Caco-2 (cell line): Measurements from ENCODE around the gene CDK17. TPM values are rescaled to one million over a fixed set of nuclear protein-coding genes. Genes with fewer than 3 reads are reported as not detected.

Experiments
- BruUV-seq: library from RNA; stranded (reverse); fragments of 400-500 nt; replicated peaks from 2 replicates; lab custom pipeline; 2021; lab: Mats Ljungman, UMichigan
- CTCF ChIA-PET: fragments of 300-600 bp; sonication (Branson Sonifier 250); formaldehyde crosslinking; loops from one replicate; lab custom pipeline; 2022; ENCODE audit warnings: antibody characterized with exemption; lab: Charles Lee
- POLR2A ChIA-PET: fragments of 300-600 bp; sonication (Branson Sonifier 250); formaldehyde crosslinking; loops from one replicate; lab custom pipeline; 2022; ENCODE audit warnings: antibody characterized with exemption; lab: Charles Lee
- DNase-seq, 2 experiments: peaks; one replicate each; pipeline versions ENCODE4 v3.0.0 to v3.0.0-alpha.2; 2020 to 2022
- H3K27me3 ChIP-seq: replicated peaks from 2 replicates; pipeline ENCODE4 v1.6.0; 2011; ENCODE audit warnings: low read length; ENCODE audit not compliant: control insufficient read depth, insufficient read depth
- H3K36me3 ChIP-seq: 2 replicates; pipeline ENCODE4 v1.5.1; 2011; ENCODE audit warnings: low read length; ENCODE audit not compliant: control insufficient read depth, insufficient read depth
- H3K4me1 ChIP-seq: fragments of 250-450 bp; sonication (Bioruptor Pico); 2 replicates; pipeline ENCODE4 v1.5.1; 2020; ENCODE audit warnings: mild to moderate bottlenecking
- H3K4me3 ChIP-seq: 2 replicates; pipeline ENCODE4 v1.5.1; 2011; ENCODE audit warnings: low read depth, mild to moderate bottlenecking, control low read depth, low read length
- H3K9me3 ChIP-seq: fragments of 250-450 bp; sonication (Bioruptor Pico); 2 replicates; pipeline ENCODE4 v1.5.1; 2020; ENCODE audit warnings: mild to moderate bottlenecking, moderate library complexity
- H3K27ac Mint-ChIP-seq: one replicate; pipeline ENCODE4 v1.8.0; 2022; ENCODE audit warnings: mixed read lengths; ENCODE audit not compliant: unreplicated experiment
- H3K27me3 Mint-ChIP-seq: one replicate; pipeline ENCODE4 v1.8.0; 2022; ENCODE audit warnings: mixed read lengths; ENCODE audit not compliant: insufficient read depth, unreplicated experiment
- H3K36me3 Mint-ChIP-seq: one replicate; pipeline ENCODE4 v1.8.0; 2022; ENCODE audit warnings: mild to moderate bottlenecking, mixed read lengths; ENCODE audit not compliant: insufficient read depth, unreplicated experiment
- H3K4me1 Mint-ChIP-seq: one replicate; pipeline ENCODE4 v1.8.0; 2022; ENCODE audit warnings: low read depth, mixed read lengths; ENCODE audit not compliant: unreplicated experiment
- H3K4me3 Mint-ChIP-seq: one replicate; pipeline ENCODE4 v1.8.0; 2022; ENCODE audit warnings: mild to moderate bottlenecking, moderate library complexity, mixed read lengths; ENCODE audit not compliant: unreplicated experiment
- H3K9me3 Mint-ChIP-seq: one replicate; pipeline ENCODE4 v1.8.0; 2022; ENCODE audit warnings: mixed read lengths; ENCODE audit not compliant: unreplicated experiment
- intact Hi-C: fragments of 100-400 bp; cut with micrococcal nuclease; formaldehyde crosslinking; loops from one replicate; pipeline ENCODE4 v1.10.0; 2022; ENCODE audit not compliant: unreplicated experiment
- total RNA-seq: library from RNA; stranded (reverse); gene quantifications from 2 replicates; pipeline ENCODE4 v1.2.3, GENCODE V29; 2022
- TF ChIP-seq, protein P1 (sequence below), 2 experiments: fragments of 200-600 bp in 1 of 2; IDR thresholded peaks; 1 replicate in 1 of 2; 2 replicates in 1 of 2; pipeline versions ENCODE4 v1.5.1 to v1.8.0; 2011 to 2022; ENCODE audit warnings: antibody characterized with exemption in 1 of 2, control low read depth in 1 of 2, inconsistent platforms in 1 of 2, low read depth in 1 of 2, low read length in 1 of 2, mild to moderate bottlenecking in 1 of 2, moderate library complexity in 1 of 2; ENCODE audit not compliant: insufficient read depth in 1 of 2, severe bottlenecking in 1 of 2, unreplicated experiment in 1 of 2

CDK17 gene
- total RNA-seq, 1 experiment from 2014 or later, result 11.7 TPM

DNA sequence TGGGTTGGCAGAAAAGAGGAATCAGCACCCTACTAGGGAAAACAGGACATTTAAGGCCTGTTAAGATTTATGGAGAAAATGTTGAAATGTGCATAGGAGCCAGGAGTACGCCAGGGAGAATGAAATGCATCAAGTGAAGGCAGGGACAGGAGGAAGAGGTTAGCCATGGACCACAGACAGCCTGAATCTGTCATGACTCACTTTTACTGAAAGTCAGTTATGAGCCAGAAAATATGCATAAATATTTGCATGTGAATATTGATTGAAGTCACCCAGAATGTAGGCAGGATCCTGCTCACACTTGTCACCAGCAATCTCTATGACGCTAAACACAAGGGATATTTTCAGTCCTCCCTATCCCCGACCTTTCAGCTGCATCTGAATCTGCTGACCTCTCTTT, 25.1 kb upstream of the CDK17 start:
- no peak overlapping the region for H3K4me3 ChIP-seq
- H3K27ac Mint-ChIP-seq, result no peak overlapping the region
- ChIA-PET CTCF (no interaction called here), POLR2A (no interaction called here)
- no peaks in the 10 kb centered on the region for H3K9me3 Mint-ChIP-seq
- intact Hi-C loops, result no loop called here
- no peak overlapping the region for H3K4me3 Mint-ChIP-seq
- H3K4me1 Mint-ChIP-seq, result peaks cover 7% of the 10 kb centered on the region
- BruUV-seq, result no TSS peak
- TF ChIP-seq, protein P1, sequence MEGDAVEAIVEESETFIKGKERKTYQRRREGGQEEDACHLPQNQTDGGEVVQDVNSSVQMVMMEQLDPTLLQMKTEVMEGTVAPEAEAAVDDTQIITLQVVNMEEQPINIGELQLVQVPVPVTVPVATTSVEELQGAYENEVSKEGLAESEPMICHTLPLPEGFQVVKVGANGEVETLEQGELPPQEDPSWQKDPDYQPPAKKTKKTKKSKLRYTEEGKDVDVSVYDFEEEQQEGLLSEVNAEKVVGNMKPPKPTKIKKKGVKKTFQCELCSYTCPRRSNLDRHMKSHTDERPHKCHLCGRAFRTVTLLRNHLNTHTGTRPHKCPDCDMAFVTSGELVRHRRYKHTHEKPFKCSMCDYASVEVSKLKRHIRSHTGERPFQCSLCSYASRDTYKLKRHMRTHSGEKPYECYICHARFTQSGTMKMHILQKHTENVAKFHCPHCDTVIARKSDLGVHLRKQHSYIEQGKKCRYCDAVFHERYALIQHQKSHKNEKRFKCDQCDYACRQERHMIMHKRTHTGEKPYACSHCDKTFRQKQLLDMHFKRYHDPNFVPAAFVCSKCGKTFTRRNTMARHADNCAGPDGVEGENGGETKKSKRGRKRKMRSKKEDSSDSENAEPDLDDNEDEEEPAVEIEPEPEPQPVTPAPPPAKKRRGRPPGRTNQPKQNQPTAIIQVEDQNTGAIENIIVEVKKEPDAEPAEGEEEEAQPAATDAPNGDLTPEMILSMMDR (IDR thresholded peaks at IDR 0.05; ENCODE audit: insufficient read depth in 1 of 2, low read depth in 1 of 2, low read length in 1 of 2, severe bottlenecking in 1 of 2, unreplicated experiment in 1 of 2), result no peak
- no peak for DNase-seq
- no peaks in the 10 kb centered on the region for H3K27me3 Mint-ChIP-seq
- H3K4me1 ChIP-seq, result no peaks in the 10 kb centered on the region
- H3K36me3 Mint-ChIP-seq, result no peaks in the 10 kb centered on the region
- no peaks in the 10 kb centered on the region for H3K27me3 ChIP-seq
- no peaks in the 10 kb centered on the region for H3K36me3 ChIP-seq
- H3K9me3 ChIP-seq, result no peaks in the 10 kb centered on the region

DNA sequence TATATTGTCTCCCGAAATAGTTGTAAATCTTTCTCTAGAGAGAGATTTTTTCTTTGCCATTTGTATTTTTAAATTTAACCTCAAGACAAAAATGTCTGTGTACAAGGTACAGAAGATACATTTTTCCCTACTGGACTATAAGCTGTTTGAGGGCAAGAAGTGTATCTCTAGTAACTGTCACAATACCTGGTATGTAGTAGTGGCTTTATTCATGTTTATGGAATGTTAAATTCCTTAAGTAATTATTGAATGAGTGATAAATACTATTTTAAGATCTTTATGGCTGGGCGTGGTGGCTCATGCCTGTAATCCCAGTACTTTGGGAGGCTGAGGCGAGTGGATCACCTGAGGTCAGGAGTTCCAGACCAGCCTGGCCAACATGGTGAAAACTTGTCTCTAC, 24.4 kb upstream of the CDK17 start:
- intact Hi-C loops, result no loop called here
- no TSS peak for BruUV-seq

GRCh38 chr12:96422192-96422591, 22.0 kb upstream of the CDK17 start:
- no peaks in the 10 kb centered on the region for H3K4me1 ChIP-seq
- no TSS peak for BruUV-seq
- no peaks in the 10 kb centered on the region for H3K9me3 Mint-ChIP-seq
- H3K36me3 Mint-ChIP-seq, result no peaks in the 10 kb centered on the region
- TF ChIP-seq, protein P1 (IDR thresholded peaks at IDR 0.05; ENCODE audit: insufficient read depth in 1 of 2, low read depth in 1 of 2, low read length in 1 of 2, severe bottlenecking in 1 of 2, unreplicated experiment in 1 of 2), result no peak
- H3K4me3 ChIP-seq, result no peak overlapping the region
- H3K27ac Mint-ChIP-seq, result no peak overlapping the region
- H3K4me1 Mint-ChIP-seq, result peaks cover 1% of the 10 kb centered on the region
- no peaks in the 10 kb centered on the region for H3K36me3 ChIP-seq
- H3K9me3 ChIP-seq, result no peaks in the 10 kb centered on the region
- no peaks in the 10 kb centered on the region for H3K27me3 Mint-ChIP-seq
- no peak overlapping the region for H3K4me3 Mint-ChIP-seq
- ChIA-PET CTCF (no interaction called here), POLR2A (no interaction called here)
- H3K27me3 ChIP-seq, result no peaks in the 10 kb centered on the region
- DNase-seq, result no peak
- intact Hi-C loops, result no loop called here

More for the DNA sequence above, 24.4 kb upstream of the CDK17 start:
- no peak for DNase-seq
- Histone ChIP-seq H3K27me3 (no peaks in the 10 kb centered on the region), H3K36me3 (no peaks in the 10 kb centered on the region), H3K9me3 (no peaks in the 10 kb centered on the region), H3K4me1 (no peaks in the 10 kb centered on the region), H3K4me3 (no peak overlapping the region)
- H3K27ac Mint-ChIP-seq, result no peak overlapping the region
- no peak overlapping the region for H3K4me3 Mint-ChIP-seq
- H3K4me1 Mint-ChIP-seq, result peaks cover 7% of the 10 kb centered on the region
- TF ChIP-seq, protein P1 (IDR thresholded peaks at IDR 0.05; ENCODE audit: insufficient read depth in 1 of 2, low read depth in 1 of 2, low read length in 1 of 2, severe bottlenecking in 1 of 2, unreplicated experiment in 1 of 2), result no peak
- H3K27me3 Mint-ChIP-seq, result no peaks in the 10 kb centered on the region
- no peaks in the 10 kb centered on the region for H3K9me3 Mint-ChIP-seq
- POLR2A ChIA-PET, result no interaction called here
- CTCF ChIA-PET, result no interaction called here
- H3K36me3 Mint-ChIP-seq, result no peaks in the 10 kb centered on the region
